ENCODE measurements around the gene GAB2. TPM values are rescaled to one million over a fixed set of nuclear protein-coding genes. Genes with fewer than 3 reads are reported as not detected.

Gene GAB2
- total RNA-seq, 1 experiment from 2014 or later, result 3.3 TPM

DNA sequence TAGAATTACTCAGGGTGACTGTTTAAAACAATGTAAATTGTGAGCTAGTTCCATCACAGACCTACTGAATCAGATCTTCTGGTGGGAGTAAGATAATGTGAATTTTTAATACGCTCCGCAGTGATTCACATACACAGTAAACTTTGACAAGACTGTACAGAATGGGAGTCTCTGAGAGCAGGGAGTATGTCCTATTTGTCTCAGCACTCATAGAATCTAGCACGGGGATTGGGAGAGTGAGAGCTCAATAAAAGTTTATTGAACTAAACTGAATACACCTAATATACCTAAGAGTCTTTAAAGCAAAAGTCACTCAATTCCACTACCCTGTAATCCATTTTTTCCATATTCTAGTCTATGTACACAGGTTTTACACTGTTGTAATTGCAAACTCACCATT, 11.2 kb upstream of the GAB2 start:
- Histone ChIP-seq H2BK15ac (ENCODE audit: low read depth, low read length) (no peak overlapping the region), H3K79me2 (ENCODE audit: insufficient read depth, low read length) (no peaks in the 10 kb centered on the region), H4K8ac (replicated peaks; ENCODE audit: insufficient read length, low read depth, low read length) (no peak overlapping the region), H2AK5ac (ENCODE audit: insufficient read length, low read length) (no peak overlapping the region), H3K14ac (ENCODE audit: insufficient read depth, low read length) (no peak overlapping the region), H2BK120ac (ENCODE audit: low read depth, low read length, poor library complexity, severe bottlenecking) (no peak overlapping the region), H3K4me2 (ENCODE audit: insufficient read depth, insufficient read length, low read length) (no peak overlapping the region), H3T11ph (ENCODE audit: low read length) (no peak overlapping the region), H3K9ac (ENCODE audit: extremely low read depth, insufficient read length, low read length) (no peak overlapping the region), H3K23ac (ENCODE audit: insufficient read length, low read depth, low read length) (no peak overlapping the region), H3K4ac (ENCODE audit: low read depth, low read length) (no peak overlapping the region), H2BK5ac (ENCODE audit: insufficient read length, low read length) (no peak overlapping the region), H2AFZ (ENCODE audit: low read length) (no peak overlapping the region), H3K4me1 (ENCODE audit: insufficient read depth, low read length) (peaks cover 8% of the 10 kb centered on the region; the same call in 1 of the 2 replicates), H3K23me2 (ENCODE audit: insufficient read length, low read depth, low read length, poor library complexity, severe bottlenecking) (no peaks in the 10 kb centered on the region), H3K27me3 (ENCODE audit: insufficient read depth, low read length) (no peaks in the 10 kb centered on the region), H3K56ac (ENCODE audit: insufficient read length, low read depth, low read length) (no peak overlapping the region), H3K9me3 (ENCODE audit: control insufficient read depth, low read depth, low read length) (no peaks in the 10 kb centered on the region), H4K20me1 (ENCODE audit: control insufficient read depth, insufficient read depth, insufficient read length) (no peaks in the 10 kb centered on the region), H2BK12ac (ENCODE audit: insufficient read length, low read depth, low read length) (no peak overlapping the region), H4K5ac (ENCODE audit: insufficient read length, low read depth, low read length) (no peak overlapping the region), H3K27ac (ENCODE audit: insufficient read length, low read depth, low read length) (no peak overlapping the region), H2BK20ac (ENCODE audit: low read depth, low read length, poor library complexity, severe bottlenecking) (no peak overlapping the region), H3K79me1 (ENCODE audit: insufficient read depth, low read depth, low read length, poor library complexity, severe bottlenecking) (no peaks in the 10 kb centered on the region), H3K18ac (ENCODE audit: insufficient read length, low read depth, low read length) (no peak overlapping the region), H4K91ac (ENCODE audit: insufficient read length, low read depth, low read length) (no peak overlapping the region)
- Mint-ChIP-seq H3K27ac (no peak overlapping the region), H3K4me3 (no peak overlapping the region), H3K36me3 (ENCODE audit: insufficient read depth in 1 of 3, low read depth in 3 of 3) (no peaks in the 10 kb centered on the region), H3K27me3 (ENCODE audit: low read depth) (no peaks in the 10 kb centered on the region), H3K9me3 (no peaks in the 10 kb centered on the region), H3K4me1 (peaks cover 16 to 23% of the 10 kb centered on the region in 2 experiments)
- no CpG with 5 or more reads among the region's 3 CpGs for WGBS (ENCODE audit: extremely low coverage, insufficient read length, low lambda C conversion rate)
- TF ChIP-seq, protein P1, sequence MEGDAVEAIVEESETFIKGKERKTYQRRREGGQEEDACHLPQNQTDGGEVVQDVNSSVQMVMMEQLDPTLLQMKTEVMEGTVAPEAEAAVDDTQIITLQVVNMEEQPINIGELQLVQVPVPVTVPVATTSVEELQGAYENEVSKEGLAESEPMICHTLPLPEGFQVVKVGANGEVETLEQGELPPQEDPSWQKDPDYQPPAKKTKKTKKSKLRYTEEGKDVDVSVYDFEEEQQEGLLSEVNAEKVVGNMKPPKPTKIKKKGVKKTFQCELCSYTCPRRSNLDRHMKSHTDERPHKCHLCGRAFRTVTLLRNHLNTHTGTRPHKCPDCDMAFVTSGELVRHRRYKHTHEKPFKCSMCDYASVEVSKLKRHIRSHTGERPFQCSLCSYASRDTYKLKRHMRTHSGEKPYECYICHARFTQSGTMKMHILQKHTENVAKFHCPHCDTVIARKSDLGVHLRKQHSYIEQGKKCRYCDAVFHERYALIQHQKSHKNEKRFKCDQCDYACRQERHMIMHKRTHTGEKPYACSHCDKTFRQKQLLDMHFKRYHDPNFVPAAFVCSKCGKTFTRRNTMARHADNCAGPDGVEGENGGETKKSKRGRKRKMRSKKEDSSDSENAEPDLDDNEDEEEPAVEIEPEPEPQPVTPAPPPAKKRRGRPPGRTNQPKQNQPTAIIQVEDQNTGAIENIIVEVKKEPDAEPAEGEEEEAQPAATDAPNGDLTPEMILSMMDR (conservative IDR thresholded peaks at IDR 0.05), result no peak
- DNase-seq, result no peak

All from H9 (cell line).